Ammon's horn (tissue), 1 donor: ENCODE results near the gene LRCH1.

Experiments
- DNase-seq: peaks from one replicate; pipeline ENCODE4 v3.0.0-alpha.2; 2016; ENCODE audit warnings: low spot score

The LRCH1 gene

DNA sequence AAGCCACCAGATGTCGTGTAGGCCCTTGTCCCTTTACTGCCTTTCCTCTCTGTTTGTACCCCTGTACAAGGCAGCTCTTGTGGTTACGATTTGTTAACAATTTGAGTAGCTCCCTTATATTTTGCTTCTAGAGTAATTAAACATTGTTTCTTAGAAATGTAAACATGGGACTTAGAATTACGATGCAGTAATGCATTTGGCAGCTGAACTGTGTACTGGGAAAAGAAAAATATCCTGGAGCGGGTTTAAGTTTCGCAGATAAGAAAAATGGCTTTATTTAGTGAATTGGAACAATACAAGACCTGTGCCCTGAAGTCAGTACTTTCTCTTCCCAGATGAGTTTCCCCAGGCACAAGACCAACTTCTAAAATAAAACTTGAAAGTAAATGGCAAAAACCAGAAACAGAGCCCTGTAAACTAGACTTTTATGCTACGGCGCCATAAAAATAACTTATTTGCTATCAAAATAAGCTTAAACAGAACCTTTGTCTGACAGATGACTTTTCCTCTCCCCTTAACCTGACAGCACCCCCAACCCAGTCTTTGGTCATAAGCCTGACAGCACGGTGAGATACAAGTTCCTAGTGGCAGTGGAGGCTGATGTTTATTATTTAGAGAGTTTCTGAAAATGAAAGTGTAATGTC, 63.0 kb downstream of the LRCH1 start:
- DNase-seq, result no peak

DNA sequence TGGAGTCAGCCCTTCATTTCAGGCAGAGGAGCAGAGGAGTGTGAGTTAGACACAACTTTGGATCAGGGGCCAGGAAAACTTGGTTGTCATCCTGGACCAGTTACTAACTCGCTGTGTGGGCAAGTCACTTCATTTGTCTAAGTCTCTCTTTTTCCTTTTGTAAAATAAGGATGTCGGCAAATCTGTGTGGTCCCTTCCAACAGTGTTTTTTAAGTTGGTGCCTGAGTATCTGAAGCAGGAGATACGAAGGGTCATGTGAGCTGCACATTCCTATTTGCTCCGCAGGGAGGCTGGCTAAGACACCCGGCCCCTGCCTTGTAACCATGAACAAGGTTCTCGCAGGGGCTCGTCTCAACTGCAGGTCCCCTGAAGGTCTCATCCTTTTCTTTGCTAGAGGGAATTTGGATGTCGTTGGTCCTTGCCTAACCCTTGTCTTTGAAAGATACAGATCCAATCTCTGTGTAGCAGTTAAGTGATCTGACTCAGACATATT, 64.3 kb downstream of the LRCH1 start:
- DNase-seq, result no peak

DNA sequence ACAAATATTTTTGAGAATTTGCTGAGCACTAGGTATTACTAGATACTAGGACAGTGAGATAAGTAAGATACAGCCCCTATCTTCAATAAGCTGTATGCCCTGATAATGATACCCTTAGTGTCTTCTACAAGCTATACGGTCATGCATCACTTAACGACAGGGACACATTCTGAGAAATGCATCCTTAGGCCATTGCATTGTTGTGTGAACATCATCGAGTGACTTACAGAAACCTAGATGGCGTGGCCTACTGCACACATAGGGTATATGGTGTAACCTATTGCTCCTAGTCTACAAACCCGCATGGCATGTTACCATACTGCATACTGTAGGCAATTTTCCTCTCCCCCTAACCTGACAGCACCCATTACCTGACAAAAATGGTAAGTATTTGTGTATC, 64.9 kb downstream of the LRCH1 start:
- DNase-seq, result no peak

DNA sequence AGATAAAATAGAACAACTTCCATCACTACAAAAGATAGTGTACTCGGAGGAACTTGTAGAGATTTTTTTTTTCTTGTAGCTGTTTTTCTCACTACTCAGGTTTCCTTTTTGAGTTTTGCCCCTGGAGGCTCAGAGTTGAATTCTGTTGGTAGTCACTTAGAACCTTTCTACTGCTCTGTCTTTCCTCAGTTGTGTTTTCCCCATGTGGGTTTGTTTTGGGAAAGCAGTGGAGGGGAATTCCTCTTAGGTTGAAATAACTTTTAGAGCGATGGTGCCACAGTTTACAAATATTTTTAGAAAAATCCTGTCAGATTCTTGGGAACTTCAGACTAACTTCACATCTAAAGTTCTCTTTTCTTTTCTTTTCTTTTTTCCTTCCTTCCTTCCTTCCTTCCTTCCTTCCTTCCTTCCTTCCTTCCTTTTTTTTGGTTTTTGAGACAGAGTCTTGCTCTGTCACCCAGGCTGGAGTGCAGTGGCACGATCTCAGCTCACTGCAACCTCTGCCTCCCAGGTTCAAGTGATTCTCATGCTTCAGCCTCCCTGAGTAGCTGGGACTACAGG, 65.8 kb downstream of the LRCH1 start:
- no peak for DNase-seq

DNA sequence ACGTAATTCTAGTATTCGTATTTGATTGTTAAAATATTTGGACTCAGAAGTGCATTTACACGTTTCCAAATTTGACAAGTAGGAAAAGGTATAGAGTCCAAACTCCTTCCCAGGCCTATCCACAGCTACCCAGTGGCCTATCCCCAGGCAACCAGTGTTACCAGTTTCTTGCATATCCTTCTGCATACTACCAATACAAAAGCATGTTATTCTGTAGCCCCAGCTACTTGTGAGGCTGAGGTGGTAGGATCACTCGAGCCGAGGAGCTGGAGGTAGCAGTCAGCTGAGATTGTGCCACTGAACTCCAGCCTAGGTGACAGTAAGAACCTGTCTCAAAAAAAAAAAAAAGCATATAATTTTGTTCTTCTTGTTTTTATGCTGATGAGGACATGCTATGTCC, 67.1 kb downstream of the LRCH1 start:
- DNase-seq, result no peak

DNA sequence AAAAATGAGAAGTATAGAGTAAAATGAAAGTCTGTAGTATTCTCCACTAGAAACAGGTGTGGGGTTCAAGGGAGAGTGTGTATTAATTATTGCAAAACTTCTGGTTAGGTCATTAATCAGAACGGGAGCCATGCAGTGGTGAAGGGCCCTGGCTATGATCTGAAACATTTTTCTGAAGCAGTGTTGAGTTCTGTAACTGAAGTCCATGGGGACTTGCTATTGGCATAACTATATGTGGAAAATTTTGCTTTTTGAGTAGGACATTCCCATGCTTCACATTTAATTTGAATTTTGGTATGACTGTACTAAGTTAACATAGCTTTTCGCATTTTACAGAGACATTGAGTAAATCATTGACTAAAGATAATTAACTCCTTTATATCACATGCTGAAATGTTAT, 67.5 kb downstream of the LRCH1 start:
- no peak for DNase-seq

DNA sequence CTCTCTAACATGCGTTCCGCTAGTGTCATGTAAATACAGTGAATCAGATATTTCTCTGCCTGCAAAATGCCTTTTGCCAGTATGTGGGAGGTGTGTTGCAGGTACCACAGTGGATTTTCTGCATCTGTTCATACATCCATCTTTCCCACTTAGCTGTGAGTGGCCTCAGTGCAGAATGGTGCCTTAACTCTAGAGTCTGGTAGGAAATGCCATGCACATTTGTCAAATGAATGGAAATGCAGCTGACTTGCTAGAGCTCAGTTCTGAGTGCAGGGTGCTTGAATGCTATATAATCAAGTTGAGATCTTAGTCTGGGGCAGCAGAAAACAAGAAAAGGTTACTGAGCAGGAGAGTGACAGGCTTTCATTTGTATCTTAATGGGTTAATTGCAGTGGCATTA, 68.2 kb downstream of the LRCH1 start:
- DNase-seq, result no peak

DNA sequence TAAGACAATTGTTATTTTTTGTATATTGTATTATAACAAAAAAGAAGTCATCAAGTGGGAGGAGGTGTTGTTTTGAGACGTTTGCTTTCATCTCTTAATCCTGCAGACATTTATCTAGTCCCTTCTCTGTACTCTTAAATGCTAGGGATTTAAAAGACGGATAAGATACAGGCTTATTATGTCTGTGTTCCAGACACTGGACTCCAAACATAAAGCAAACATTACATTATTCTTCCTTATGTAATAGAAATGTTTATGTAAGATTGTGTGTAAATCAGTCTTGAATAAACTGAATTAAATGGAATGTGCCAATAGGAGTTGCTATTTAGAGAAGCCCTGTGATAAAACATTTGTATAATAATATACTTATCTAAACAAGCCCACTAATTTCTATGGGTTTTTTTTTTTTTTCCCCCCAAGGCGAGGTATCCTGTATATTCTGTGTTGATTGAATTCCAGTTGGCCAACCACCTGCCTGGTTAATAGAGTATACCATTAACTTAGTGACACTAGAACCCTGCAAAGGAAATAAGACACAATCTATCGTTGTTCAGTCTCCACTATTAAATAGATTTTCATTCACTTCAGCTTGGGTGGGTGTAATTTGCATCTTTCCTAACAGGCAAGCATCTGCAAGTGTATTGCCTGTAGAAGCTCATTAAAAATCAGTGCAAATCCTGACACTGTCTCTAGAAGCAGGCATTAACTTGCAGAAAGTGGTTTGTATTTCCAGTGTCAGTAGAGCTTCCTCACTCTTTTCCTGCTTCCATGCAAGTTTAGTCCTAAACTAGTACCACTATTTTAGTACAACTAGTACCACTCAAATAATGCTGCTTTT, 69.0 kb downstream of the LRCH1 start:
- DNase-seq, result no peak

DNA sequence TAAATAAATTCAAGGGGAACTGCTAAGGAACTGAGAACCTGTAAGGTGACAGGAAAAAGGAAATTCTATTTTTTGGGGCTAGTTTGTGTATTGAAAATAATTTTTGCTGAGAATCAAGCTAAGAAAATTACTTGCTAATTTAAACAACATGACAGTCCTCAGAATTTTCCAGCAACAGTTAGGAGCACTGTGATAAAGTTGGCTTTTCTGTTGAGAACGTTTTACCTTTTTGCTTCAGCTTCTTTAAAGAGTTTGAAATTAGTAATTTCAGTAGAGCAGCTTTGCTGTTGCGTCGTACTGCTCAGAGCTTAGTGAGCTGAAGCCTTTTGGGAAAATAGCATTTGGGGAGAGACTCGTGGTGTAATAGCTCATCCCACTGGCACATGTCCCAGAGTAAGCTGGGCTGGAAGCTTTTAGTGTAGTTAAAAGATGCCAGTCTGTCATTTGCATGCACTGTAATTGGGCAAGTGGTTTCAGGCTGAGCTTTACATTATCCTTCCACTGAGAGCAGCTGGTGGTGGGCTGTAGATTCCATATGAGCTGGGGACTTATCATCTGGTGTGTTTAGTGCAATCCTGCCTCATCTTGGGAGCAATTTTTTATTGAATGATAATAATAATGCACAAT, 69.8 kb downstream of the LRCH1 start:
- peak; percentile 85 for DNase-seq

DNA sequence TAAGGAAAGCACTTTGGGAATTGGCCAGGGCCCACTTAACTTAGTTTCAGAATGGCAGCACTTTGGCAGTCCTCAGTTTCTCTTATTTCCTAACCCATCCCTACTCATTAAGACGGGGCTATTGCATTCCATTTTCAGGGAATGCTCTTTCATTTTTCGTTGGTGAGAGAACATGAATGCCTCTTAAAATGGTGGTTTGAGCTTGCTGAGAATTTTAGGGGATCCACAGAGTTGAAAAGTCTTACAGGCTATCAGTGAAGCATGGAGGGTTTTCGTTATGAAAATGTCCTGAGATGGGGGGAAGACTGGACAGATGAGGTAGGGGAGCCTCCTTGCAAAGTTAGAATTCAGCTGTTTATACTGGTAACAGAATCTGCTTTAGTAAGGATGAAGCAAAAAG, 71.4 kb downstream of the LRCH1 start:
- no peak for DNase-seq

DNA sequence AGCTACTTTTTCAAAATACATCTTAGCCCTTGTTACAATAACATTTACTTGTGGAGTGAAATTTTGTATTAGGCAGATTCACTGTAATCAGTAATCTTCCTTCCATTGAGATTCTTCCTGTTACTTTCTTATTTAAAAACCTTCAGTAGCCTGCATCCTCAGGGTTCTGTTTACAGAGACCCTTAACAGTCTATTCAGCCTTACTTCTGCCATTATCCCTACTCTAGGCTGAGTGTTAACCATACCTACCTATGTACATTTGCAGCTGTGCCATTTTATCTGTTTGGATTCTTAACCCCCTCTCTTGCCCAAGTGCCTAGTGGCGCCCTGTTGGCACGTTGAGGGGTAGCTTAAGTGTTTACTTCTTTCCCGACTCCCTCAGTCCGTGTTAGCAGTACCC, 71.9 kb downstream of the LRCH1 start:
- DNase-seq, result no peak

DNA sequence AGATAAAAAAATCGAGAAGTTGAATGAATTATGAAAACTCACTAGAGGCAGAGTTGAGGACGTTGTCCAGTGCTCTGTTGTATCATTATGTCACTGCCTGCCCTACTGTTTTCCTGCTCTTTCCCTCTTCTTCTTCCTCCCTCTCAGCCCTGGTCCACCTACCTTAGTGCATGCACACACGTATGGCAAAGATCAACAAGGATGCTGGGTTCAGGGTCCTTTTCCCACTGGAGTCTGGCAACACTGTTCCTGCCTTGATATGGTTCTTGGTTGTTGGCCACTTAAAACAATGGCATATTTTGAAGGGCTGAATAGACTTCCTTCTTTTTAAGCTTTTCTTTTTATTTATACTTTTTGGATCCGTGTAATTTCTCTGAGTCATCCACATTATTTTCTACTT, 74.5 kb downstream of the LRCH1 start:
- no peak for DNase-seq

DNA sequence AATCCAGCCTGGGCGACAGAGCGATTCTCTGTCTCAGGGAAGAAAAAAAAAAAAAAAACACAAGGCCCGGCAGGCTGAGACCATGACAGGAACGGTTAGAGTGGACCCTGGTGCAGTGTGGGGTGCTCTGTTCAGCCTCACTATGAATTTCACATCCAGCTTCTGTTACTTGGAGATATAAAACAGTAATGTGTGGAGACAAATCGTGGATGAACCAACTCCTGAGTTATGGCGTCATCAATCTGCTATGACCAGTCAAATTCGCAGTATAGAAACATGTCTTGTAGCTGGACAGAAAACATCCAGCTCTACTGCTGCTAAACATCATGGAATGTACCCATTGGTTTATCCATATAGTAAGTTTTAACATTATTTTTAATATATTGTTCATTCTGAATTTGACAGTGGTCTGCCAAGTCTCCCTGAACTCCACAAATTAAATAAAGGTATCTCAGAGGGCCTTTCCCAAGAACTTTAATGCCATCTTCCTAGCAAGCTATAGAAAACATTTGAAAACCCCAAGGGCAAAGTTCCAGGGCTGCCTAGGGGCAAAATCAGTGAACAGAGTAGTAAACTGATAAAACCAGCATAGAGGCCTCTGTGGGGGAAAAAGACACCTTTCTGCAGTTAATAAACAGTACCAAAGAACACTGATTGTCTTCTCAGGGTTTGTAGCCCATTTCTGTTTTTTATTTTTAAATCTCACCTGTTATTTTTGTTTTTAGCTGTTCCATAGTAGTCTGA, 75.8 kb downstream of the LRCH1 start:
- DNase-seq, result no peak

DNA sequence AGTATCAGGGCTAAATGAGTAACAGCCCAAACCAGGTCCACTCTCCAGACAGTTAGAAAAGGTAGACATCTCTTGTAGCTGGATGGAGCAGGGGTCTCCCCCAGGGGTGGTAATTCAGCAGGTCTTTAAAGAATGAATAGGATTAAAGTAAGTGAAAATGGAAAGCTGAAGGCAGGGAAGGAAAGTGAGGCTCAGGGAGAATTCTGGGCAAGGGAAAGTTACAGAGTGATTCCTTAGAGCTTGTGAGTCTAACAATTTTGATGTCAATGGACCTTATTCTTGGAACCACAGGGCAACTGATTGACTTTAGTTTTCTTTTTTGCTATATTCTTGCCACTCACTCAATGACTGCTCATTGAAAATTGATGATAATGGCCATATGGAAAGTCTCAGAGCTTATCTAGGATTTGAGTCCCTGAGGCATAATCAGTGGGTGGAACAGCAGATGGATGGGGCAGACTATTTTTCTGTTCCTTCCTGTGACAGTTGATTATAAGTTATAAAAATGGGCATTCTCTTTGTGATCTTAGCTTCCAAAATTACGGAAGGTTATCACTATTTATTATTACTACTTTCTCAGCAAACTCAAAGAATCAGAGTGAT, 76.9 kb downstream of the LRCH1 start:
- peak; percentile 31 for DNase-seq

DNA sequence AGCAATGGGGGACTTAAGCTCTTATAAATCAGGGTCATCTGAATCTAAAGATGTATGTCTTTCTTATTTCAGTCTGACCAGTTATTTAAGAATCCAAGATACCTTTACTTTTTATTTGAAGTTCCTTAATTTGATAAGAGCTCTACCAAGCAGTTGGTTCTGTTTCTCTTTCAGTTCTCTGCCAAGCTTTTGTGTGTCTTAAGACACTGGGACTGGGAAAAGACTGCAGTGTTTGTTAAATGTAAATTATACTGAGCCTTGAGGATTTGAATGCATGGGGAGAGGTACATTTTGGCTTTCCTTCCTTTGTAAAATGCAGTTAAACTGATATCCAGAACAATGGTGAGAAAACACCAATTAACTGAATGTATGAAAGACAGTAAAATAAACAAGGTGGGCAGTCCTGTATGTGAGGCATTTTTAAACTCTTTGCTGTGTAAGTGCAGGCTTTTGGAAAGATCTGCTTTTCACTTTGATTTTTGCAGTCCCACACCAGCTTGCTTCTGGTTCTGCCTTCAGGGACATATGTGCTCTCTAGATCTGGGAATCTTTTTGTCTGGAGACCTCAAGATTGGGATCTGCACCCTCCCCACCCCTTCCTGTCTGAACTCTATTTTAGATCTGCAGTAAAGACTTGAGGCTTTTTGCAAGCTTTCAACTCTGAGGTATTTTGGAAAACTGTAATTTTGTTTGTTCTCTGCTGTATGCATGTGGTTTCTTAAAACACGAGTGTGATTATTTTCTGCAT, 77.6 kb downstream of the LRCH1 start:
- no peak for DNase-seq

DNA sequence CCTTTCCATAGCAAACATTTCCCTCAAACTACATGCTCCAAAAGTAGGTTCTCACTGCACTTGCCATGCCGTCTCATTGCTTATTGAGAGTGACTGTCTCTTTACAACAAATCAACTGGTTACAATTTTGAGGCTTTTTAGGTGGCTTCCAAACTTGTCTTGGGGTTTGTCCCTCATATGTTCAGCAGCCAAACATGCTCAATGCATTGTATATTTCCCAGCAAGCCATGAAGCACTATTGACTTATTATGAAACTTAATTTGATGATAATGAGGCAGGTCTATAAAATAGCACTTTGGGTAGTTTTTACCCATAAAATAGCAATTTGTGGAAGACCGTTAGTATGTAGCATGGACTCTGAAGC, 78.2 kb downstream of the LRCH1 start:
- no peak for DNase-seq

DNA sequence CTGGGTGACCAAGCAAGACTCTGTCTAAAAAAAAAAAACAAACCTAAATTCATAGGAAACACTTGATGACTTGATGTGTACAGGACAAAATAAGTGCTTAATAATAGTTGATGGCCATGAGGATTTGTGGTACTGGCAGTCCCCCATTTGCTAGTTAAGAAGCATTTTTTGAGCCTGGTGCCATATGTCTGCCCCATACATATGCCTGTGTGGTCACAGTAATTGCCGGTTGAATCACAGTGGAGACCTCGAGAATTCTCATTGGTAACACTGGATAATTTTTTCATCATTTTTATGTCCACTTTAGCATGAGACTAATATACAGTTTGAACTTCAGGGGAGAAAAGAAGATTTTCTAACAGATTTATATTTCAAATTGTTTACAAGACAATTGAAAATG, 79.2 kb downstream of the LRCH1 start:
- no peak for DNase-seq

DNA sequence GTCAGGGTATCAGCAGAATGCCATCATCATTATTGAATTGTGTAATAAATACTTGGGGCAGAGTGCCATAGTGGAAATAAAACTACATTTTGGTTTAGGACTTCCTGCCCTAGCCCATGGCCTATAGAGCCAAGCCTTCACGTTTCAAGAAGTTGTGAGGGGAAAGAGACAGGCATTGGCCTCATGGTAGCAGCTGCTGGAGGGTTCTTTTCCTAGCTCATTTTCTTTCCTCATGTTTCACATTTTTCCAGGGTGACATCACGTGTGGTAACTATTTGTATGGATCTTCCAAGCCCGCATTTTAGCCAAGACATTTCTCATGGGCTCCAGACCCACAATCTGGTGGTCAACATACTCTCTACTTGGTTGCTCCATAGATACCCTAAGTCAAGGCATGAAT, 80.4 kb downstream of the LRCH1 start:
- no peak for DNase-seq

DNA sequence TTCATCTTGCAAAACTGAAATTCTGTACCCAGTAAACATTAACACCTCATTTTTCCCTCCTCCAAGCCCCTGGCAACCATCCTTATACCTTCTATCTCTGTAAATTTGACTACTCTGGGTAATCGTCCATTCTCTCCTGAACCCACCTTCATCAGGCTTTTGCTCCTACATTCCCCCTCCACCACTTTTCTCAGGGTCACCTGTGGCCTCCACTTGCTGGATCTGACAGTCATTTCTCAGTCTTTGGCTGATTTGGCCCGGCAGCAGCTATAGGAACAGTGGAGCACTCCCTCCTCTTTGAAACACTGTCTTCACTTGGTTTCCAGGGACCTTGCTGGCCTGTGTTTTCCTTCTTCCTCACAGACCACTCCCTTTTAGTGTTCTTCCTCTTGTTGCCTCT, 83.5 kb downstream of the LRCH1 start:
- no peak for DNase-seq

DNA sequence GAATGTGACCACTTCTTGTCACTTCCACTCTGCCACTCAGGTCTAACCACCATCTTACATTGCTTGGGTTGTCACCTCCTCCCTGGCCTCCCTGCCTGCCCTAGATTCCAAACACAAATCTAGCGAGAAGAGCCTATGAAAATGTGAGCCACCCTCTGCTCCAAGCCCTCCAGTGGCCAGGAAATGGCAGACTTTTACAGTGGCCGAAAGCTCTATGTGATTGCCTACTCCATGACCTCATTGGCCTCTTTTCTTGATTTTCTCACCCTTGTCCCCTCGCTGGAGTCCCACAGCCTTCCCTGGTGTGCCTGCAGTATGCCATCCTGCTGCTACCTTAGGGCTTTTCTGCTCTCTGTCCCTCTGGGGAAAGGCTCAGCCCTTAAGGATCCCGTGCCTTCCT, 84.2 kb downstream of the LRCH1 start:
- no peak for DNase-seq

DNA sequence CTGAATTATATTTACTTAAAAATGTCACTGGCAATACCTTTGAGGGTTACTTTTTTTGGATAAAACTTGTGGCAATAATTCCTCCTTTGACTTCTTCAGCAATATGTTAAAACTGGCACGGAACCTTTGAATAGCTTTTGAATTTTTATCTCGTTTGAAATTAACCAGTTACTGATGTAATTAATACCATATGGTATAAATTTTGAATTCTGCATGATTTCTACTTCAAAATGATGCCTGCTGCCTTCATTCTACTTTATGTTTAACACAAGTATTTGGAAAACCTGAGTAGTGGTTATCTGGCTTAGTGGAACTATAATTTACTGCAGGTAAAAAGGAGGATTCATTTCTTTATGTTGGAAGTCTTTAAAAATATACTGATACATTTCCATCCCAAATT, 85.3 kb downstream of the LRCH1 start:
- DNase-seq, result no peak
